Prostate gland (tissue), 2 donors: ENCODE data around the gene SPRR2G. TPM values are rescaled to one million over a fixed set of nuclear protein-coding genes. Genes with fewer than 3 reads are reported as not detected.

Experiments used
- DNase-seq: peaks from one replicate; pipeline ENCODE4 v3.0.0-alpha.2; 2019; ENCODE audit warnings: low spot score
- H3K27ac ChIP-seq, 2 donors: fragments of 200-600 bp; sonication (generic); 2 replicates each; pipeline ENCODE4 v1.5.1; 2017 to 2019
- H3K27me3 ChIP-seq: fragments of 200-600 bp; sonication (generic); replicated peaks from 2 replicates; pipeline ENCODE4 v1.5.1; 2019; ENCODE audit not compliant: insufficient read depth
- H3K36me3 ChIP-seq, 2 donors: fragments of 200-600 bp; sonication (generic); 1 replicate in 1 of 2; 2 replicates in 1 of 2; pipeline versions ENCODE4 v1.5.1 to v1.8.1; 2017 to 2019
- H3K4me1 ChIP-seq: fragments of 200-600 bp; sonication (generic); replicated peaks from 2 replicates; pipeline ENCODE4 v1.5.1; 2019
- H3K4me3 ChIP-seq, 2 donors: fragments of 200-600 bp; sonication (generic); 2 replicates each; pipeline ENCODE4 v1.5.1; 2017 to 2019
- H3K9me3 ChIP-seq: fragments of 200-600 bp; sonication (generic); 2 replicates; pipeline ENCODE4 v1.5.1; 2017
- CTCF ChIP-seq, 4 experiments: fragments of 200-600 bp in 2 of 4; fragments of 450-650 bp in 2 of 4; sonication (generic) in 2 of 4; IDR thresholded peaks; 1 replicate in 3 of 4; 2 replicates in 1 of 4; pipeline ENCODE4 v1.5.1; 2016 to 2019; ENCODE audit warnings: antibody characterized with exemption in 4 of 4, mild to moderate bottlenecking in 2 of 4, moderate library complexity in 2 of 4
- POLR2A ChIP-seq: fragments of 450-650 bp; IDR thresholded peaks from one replicate; pipeline ENCODE4 v1.6.1; 2016; ENCODE audit warnings: antibody characterized with exemption, mild to moderate bottlenecking
- POLR2AphosphoS5 ChIP-seq: sonication (generic); formaldehyde crosslinking; IDR thresholded peaks from one replicate; pipeline ENCODE4 v1.6.1; 2017; ENCODE audit warnings: antibody characterized with exemption
- WGBS: methylation state at CpG from one replicate; pipeline ENCODE4 v1.1.5; 2018; 5-methylcytosine and 5-hydroxymethylcytosine counted together
- intact Hi-C: fragments of 100-400 bp; cut with DNase I; formaldehyde crosslinking; loops from one replicate; pipeline ENCODE4 v1.14.2; 2022
- total RNA-seq, 2 donors: library from RNA; depleted of rRNA; stranded (reverse); fragments of >200 nt; gene quantifications; one replicate each; pipeline ENCODE4 v1.1.0, GENCODE V29; 2016

Gene SPRR2G
- total RNA-seq, 2 donors from 2014 or later = not detected

DNA sequence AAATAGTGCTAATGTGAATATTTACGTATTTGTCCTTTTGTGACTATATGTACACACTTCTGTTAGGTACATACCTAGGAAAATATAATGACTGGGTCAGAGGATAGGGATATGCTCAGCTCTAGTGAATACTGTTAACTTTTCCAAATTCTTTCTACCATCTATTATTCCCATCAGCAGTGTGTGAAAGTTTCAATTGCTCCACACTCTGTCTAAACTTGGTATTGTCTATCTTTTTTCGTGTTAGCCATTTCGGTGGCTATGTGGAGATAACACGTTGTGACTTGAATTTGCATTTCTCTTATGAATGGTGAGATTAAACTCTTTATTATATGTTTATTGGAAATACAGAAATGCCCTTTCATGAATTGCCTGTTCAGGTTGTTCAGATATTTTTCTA, 29.9 kb upstream of the SPRR2G start:
- no peaks in the 10 kb centered on the region for H3K9me3 ChIP-seq
- DNase-seq = no peak
- intact Hi-C loops = no loop called here
- H3K4me1 ChIP-seq = no peaks in the 10 kb centered on the region
- 59% methylated on average over 4 of the region's 4 CpGs for WGBS
- TF ChIP-seq POLR2A = no peak
- no peak for TF ChIP-seq CTCF (IDR thresholded peaks at IDR 0.05)
- TF ChIP-seq POLR2AphosphoS5 = no peak
- no peak overlapping the region for H3K27ac ChIP-seq
- no peaks in the 10 kb centered on the region for H3K27me3 ChIP-seq
- no peak overlapping the region for H3K4me3 ChIP-seq
- no peaks in the 10 kb centered on the region for H3K36me3 ChIP-seq

- Histone ChIP-seq H3K9me3 (no peaks in the 10 kb centered on the region), H3K27me3 (no peaks in the 10 kb centered on the region), H3K27ac (no peak overlapping the region), H3K36me3 (no peaks in the 10 kb centered on the region), H3K4me1 (no peaks in the 10 kb centered on the region), H3K4me3 (no peak overlapping the region)
- TF ChIP-seq POLR2AphosphoS5 (no peak), POLR2A (no peak), CTCF (IDR thresholded peaks at IDR 0.05) (no peak)
- intact Hi-C loops = no loop called here
- DNase-seq = no peak
These were observed 28.2 kb upstream of the SPRR2G start for GRCh38 chr1:153178922-153179321.

DNA sequence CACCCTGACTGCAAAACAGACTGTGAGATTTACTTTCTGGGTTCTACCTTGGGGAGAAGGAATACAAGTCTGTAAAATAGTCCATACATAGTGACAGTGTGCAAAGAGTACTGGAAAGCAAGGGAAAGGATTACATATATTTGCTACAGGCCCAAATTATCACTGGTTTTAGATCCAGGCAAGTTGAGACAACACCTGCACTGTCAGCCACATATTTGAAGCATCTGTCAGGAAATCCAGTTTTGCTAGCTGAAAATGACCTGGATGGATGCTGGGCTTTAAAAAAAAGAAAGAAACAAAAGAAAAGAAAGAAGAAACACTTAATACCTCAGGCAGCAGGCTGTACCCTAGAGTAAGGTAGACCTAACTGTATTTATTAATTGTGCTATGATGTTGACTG, 23.9 kb upstream of the SPRR2G start:
- Histone ChIP-seq H3K4me3 (no peak overlapping the region), H3K9me3 (no peaks in the 10 kb centered on the region), H3K36me3 (no peaks in the 10 kb centered on the region), H3K27me3 (no peaks in the 10 kb centered on the region), H3K27ac (no peak overlapping the region), H3K4me1 (no peaks in the 10 kb centered on the region)
- DNase-seq = no peak
- intact Hi-C loops = no loop called here
- TF ChIP-seq POLR2AphosphoS5 (no peak), CTCF (IDR thresholded peaks at IDR 0.05) (no peak), POLR2A (no peak)

DNA sequence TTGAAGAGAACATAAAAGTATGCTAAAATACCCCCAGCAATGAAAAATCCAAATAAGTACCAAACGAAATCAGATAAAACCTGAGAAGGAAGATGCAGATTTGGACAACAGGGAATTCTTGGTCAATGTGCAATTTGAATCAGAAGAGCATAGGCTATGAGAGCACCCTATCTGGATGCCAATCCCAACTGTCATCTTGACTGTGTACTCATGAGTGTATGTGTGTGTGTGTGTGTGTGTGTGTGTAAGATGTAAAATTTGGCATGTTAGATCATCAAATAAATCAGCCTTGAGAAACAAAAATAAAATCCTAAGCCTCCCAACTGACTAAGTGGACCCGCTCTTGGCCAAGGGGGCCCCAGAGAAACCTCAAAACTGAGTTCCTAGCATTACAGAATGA, 18.0 kb upstream of the SPRR2G start:
- intact Hi-C loops = no loop called here
- 77% methylated on average over 2 of the region's 2 CpGs for WGBS
- no peak overlapping the region for H3K27ac ChIP-seq
- TF ChIP-seq POLR2AphosphoS5 = no peak
- no peak for TF ChIP-seq CTCF (IDR thresholded peaks at IDR 0.05)
- TF ChIP-seq POLR2A = no peak
- no peaks in the 10 kb centered on the region for H3K36me3 ChIP-seq
- DNase-seq = no peak
- H3K4me1 ChIP-seq = no peaks in the 10 kb centered on the region
- no peak overlapping the region for H3K4me3 ChIP-seq
- no peaks in the 10 kb centered on the region for H3K27me3 ChIP-seq
- no peaks in the 10 kb centered on the region for H3K9me3 ChIP-seq

DNA sequence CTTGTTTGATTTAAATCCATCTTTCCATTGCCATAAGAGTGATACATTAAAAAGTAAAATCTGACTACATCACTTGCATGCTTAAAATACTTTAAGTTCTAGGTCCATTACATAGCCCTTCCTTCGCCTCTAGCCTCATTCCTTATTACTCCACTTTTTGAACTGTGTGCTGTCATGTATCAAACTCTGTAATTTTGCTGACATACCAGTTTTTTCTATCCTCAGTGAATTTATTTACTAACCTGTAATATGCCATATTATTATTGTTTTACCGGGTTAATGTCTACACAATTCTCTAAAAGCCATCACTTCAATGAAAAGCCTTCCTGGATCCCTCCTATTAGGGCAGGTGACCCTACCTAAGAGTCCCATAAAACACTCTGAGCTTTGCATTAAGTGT, 4.9 kb upstream of the SPRR2G start:
- H3K36me3 ChIP-seq = no peaks in the 10 kb centered on the region
- H3K9me3 ChIP-seq = no peaks in the 10 kb centered on the region
- TF ChIP-seq CTCF (IDR thresholded peaks at IDR 0.05) = no peak
- TF ChIP-seq POLR2A = no peak
- TF ChIP-seq POLR2AphosphoS5 = no peak
- H3K27ac ChIP-seq = no peak overlapping the region
- 85% methylated on average over 2 of the region's 2 CpGs for WGBS
- no peaks in the 10 kb centered on the region for H3K4me1 ChIP-seq
- no peak for DNase-seq
- intact Hi-C loops = no loop called here
- no peaks in the 10 kb centered on the region for H3K27me3 ChIP-seq
- no peak overlapping the region for H3K4me3 ChIP-seq
